Measurements from ENCODE around the gene CYP19A1. TPM values are rescaled to one million over a fixed set of nuclear protein-coding genes. Genes with fewer than 3 reads are reported as not detected.

CYP19A1 gene
- total RNA-seq, 1 experiment from 2014 or later, result not detected

- ChIA-PET CTCF (no interaction called here), POLR2A (no interaction called here)
- no peak for ATAC-seq
Observed at GRCh38 chr15:51342227-51342999, 4.0 kb upstream of the CYP19A1 start.

More at GRCh38 chr15:51342227-51342999, 4.0 kb upstream of the CYP19A1 start:
- Histone ChIP-seq H3K27ac (ENCODE audit: low read depth, low read length) (no peak overlapping the region), H4K20me1 (ENCODE audit: insufficient read depth) (no peaks in the 10 kb centered on the region), H3K36me3 (ENCODE audit: control insufficient read depth in 1 of 2, insufficient read depth in 2 of 2, low read length in 2 of 2) (no peaks in the 10 kb centered on the region), H3K9ac (ENCODE audit: low read length) (no peak overlapping the region), H3K4me3 (replicated peaks in 1 of 2; ENCODE audit: low read depth in 1 of 2, low read length in 2 of 2) (no peak overlapping the region), H3K9me3 (ENCODE audit: control insufficient read depth in 1 of 2, insufficient read depth in 1 of 2, low read depth in 1 of 2, low read length in 2 of 2) (no peaks in the 10 kb centered on the region), H3K9me2 (ENCODE audit: insufficient read depth) (no peaks in the 10 kb centered on the region), H2AFZ (ENCODE audit: low read depth, low read length, poor library complexity, severe bottlenecking) (no peak overlapping the region), H3K4me2 (ENCODE audit: low read length) (no peak overlapping the region), H3K79me2 (ENCODE audit: insufficient read depth, low read length) (no peaks in the 10 kb centered on the region), H3K27me3 (ENCODE audit: insufficient read depth, low read length) (no peaks in the 10 kb centered on the region), H3K4me1 (ENCODE audit: control insufficient read depth in 1 of 2, insufficient read depth in 2 of 2, low read length in 2 of 2) (no peaks in the 10 kb centered on the region)
- BruUV-seq (replicated peaks), result no TSS peak
- intact Hi-C loops (cut with micrococcal nuclease), result no loop called here
- no peak for DNase-seq (ENCODE audit: low read depth, low spot score)
- RAD21 ChIA-PET (ENCODE audit: low non-redundant PET in 1 of 2, low total read pairs in 2 of 2, uncharacterized antibody in 2 of 2, unreplicated experiment in 2 of 2), result no interaction called here
- no peak for TF ChIP-seq TCF7L2 (IDR thresholded peaks at IDR 0.05; ENCODE audit: borderline replicate concordance, extremely low read depth, insufficient read depth, insufficient read length)
- TF ChIP-seq YY1 (IDR thresholded peaks at IDR 0.05; ENCODE audit: extremely low read depth, insufficient replicate concordance, low read depth, low read length), result no peak
- TF ChIP-seq CEBPB (IDR thresholded peaks at IDR 0.05; ENCODE audit: low read depth), result no peak
- TF ChIP-seq SP1 (IDR thresholded peaks at IDR 0.05; ENCODE audit: low read depth), result no peak
- no peak for TF ChIP-seq CBX3 (IDR thresholded peaks at IDR 0.05; ENCODE audit: low read depth)
- no peak for TF ChIP-seq EZH2phosphoT487 (IDR thresholded peaks at IDR 0.05; ENCODE audit: borderline replicate concordance)
- TF ChIP-seq SIN3A (IDR thresholded peaks at IDR 0.05; ENCODE audit: low read depth), result no peak
- no peak for TF ChIP-seq SRF (IDR thresholded peaks at IDR 0.05; ENCODE audit: low read depth)
- TF ChIP-seq CTCF (IDR thresholded peaks at IDR 0.05 in 2 of 3, conservative IDR thresholded peaks at IDR 0.05 in 1 of 3; ENCODE audit: borderline replicate concordance in 1 of 3, insufficient read depth in 1 of 3, low read depth in 2 of 3, low read length in 2 of 3), result no peak
- no peak for TF ChIP-seq ZBTB33 (IDR thresholded peaks at IDR 0.05; ENCODE audit: extremely low read depth, insufficient replicate concordance, low read length)
- no peak for TF ChIP-seq ZNF274 (IDR thresholded peaks at IDR 0.05; ENCODE audit: low read depth, low read length)
- TF ChIP-seq ATF3 (IDR thresholded peaks at IDR 0.05), result no peak
- no peak for TF ChIP-seq JUND (IDR thresholded peaks at IDR 0.05)
- no peak for TF ChIP-seq FOSL1 (IDR thresholded peaks at IDR 0.05; ENCODE audit: low read depth)
- no peak for TF ChIP-seq EZH2 (IDR thresholded peaks at IDR 0.05)
- no peak for TF ChIP-seq POLR2A (IDR thresholded peaks at IDR 0.05; ENCODE audit: borderline replicate concordance, extremely low read depth, insufficient read depth, insufficient read length)
- TF ChIP-seq ZFX (IDR thresholded peaks at IDR 0.05), result no peak
- TF ChIP-seq EGR1 (IDR thresholded peaks at IDR 0.05; ENCODE audit: low read depth), result no peak
